K562 (cell line): Measurements from ENCODE around the gene TBXA2R. TPM values are rescaled to one million over a fixed set of nuclear protein-coding genes. Genes with fewer than 3 reads are reported as not detected.
A peak's percentile ranks its signal among the peaks of the same experiment; 100 is the strongest.

Experiments used
- ATAC-seq: fragments of 200-7000 bp; cut with Tn5 transposase; 3 replicates; pipeline ENCODE4 v1.9.1; 2020; ENCODE audit warnings: moderate library complexity
- BruUV-seq: library from RNA; stranded (reverse); fragments of 400-500 nt; replicated peaks from 2 replicates; lab custom pipeline; 2021; lab: Mats Ljungman, UMichigan
- CTCF ChIA-PET: fragments of 300-600 bp; formaldehyde crosslinking; extraction: SDS; loops from one replicate; lab custom pipeline; 2021; ENCODE audit warnings: low intra/inter-chr PET ratio; lab: Yijun Ruan, JAX
- POLR2A ChIA-PET: fragments of 300-600, 350-650 bp; sonication (Branson Sonifier 250); formaldehyde crosslinking; extraction: SDS; loops from one replicate; lab custom pipeline; 2021; ENCODE audit warnings: antibody characterized with exemption, inconsistent platforms; lab: Yijun Ruan, JAX
- DNase-seq, 4 experiments: peaks; one replicate each; pipeline versions ENCODE4 v3.0.0 to v3.0.0-alpha.2; 2011 to 2018; ENCODE audit warnings: low spot score in 3 of 4, mixed read lengths in 3 of 4; ENCODE audit errors: extremely low read depth in 1 of 4
- FAIRE-seq: peaks from 2 replicates; lab custom pipeline; 2011; peaks lifted over from hg19 to GRCh38; lab: Jason Lieb, UNC
- H2AFZ ChIP-seq: 2 replicates; pipeline ENCODE4 v1.6.0; 2011; ENCODE audit warnings: low read depth, low read length, control low read depth, inconsistent platforms
- H3K27ac ChIP-seq: fragments of 200-600 bp; 3 replicates; pipeline ENCODE4 v1.8.0; 2011; ENCODE audit warnings: low read depth, mild to moderate bottlenecking, control low read depth, inconsistent platforms, low read length, moderate library complexity, mixed read lengths; ENCODE audit errors: extremely low read depth
- H3K27me3 ChIP-seq, 2 experiments: fragments of 300-600 bp in 1 of 2; 2 replicates in 1 of 2; 3 replicates in 1 of 2; pipeline versions ENCODE4 v1.6.0 to v1.8.0; 2011; ENCODE audit warnings: inconsistent platforms in 2 of 2, low read length in 2 of 2, mild to moderate bottlenecking in 1 of 2, mixed read lengths in 1 of 2, moderate library complexity in 1 of 2; ENCODE audit not compliant: control insufficient read depth in 2 of 2, insufficient read depth in 2 of 2
- H3K36me3 ChIP-seq: fragments of 300-600 bp; 3 replicates; pipeline ENCODE4 v1.8.0; 2011; ENCODE audit warnings: mild to moderate bottlenecking, low read length, inconsistent platforms; ENCODE audit not compliant: control insufficient read depth, insufficient read depth
- H3K4me1 ChIP-seq, 2 experiments: fragments of 200-600 bp in 1 of 2; replicated peaks in 1 of 2; 2 replicates in 1 of 2; 3 replicates in 1 of 2; pipeline versions ENCODE4 v1.5.1 to v1.8.0; 2011; ENCODE audit warnings: inconsistent platforms in 2 of 2, low read length in 2 of 2, mild to moderate bottlenecking in 1 of 2, mixed read lengths in 1 of 2, moderate library complexity in 1 of 2; ENCODE audit not compliant: control insufficient read depth in 2 of 2, insufficient read depth in 2 of 2
- H3K4me2 ChIP-seq: 2 replicates; pipeline ENCODE4 v1.6.1; 2011; ENCODE audit warnings: low read length, control low read depth, inconsistent platforms, mixed read lengths; ENCODE audit not compliant: insufficient read depth
- H3K4me3 ChIP-seq: fragments of 200-600 bp; sonication (generic), shearing (Covaris generic); 2 replicates; pipeline ENCODE4 v1.5.1; 2016; ENCODE audit warnings: control low read depth, inconsistent platforms
- H3K79me2 ChIP-seq: fragments of 200-600 bp; 3 replicates; pipeline ENCODE4 v1.8.0; 2011; ENCODE audit warnings: low read length, inconsistent platforms; ENCODE audit not compliant: control insufficient read depth, insufficient read depth
- H3K9ac ChIP-seq, 2 experiments: 2 replicates each; pipeline versions ENCODE4 v1.6.0 to v1.6.1; 2011; ENCODE audit warnings: low read depth in 2 of 2, low read length in 2 of 2, control low read depth in 1 of 2, inconsistent platforms in 1 of 2, mild to moderate bottlenecking in 1 of 2, mixed read lengths in 1 of 2; ENCODE audit not compliant: insufficient read depth in 1 of 2
- H3K9me1 ChIP-seq: one replicate; pipeline ENCODE4 v1.6.0; 2011; ENCODE audit warnings: inconsistent platforms, mild to moderate bottlenecking, low read length, moderate library complexity; ENCODE audit not compliant: control insufficient read depth, insufficient read depth
- H3K9me3 ChIP-seq: replicated peaks from 2 replicates; pipeline ENCODE4 v1.5.1; 2011; ENCODE audit warnings: low read depth, low read length, inconsistent platforms; ENCODE audit not compliant: control insufficient read depth, insufficient read depth
- H4K20me1 ChIP-seq: replicated peaks from 2 replicates; pipeline ENCODE4 v1.6.1; 2011; ENCODE audit warnings: low read length, inconsistent platforms, mixed read lengths; ENCODE audit not compliant: control insufficient read depth, insufficient read depth
- CHCHD3 ChIP-seq: fragments of 250-450 bp; sonication (Bioruptor Pico); IDR thresholded peaks from 2 replicates; pipeline ENCODE4 v2.1.2; 2022; ENCODE audit warnings: mild to moderate bottlenecking
- CREM ChIP-seq: IDR thresholded peaks from 2 replicates; pipeline ENCODE4 v1.6.1; 2014; ENCODE audit warnings: antibody characterized with exemption, low read depth
- DMBX1 ChIP-seq: fragments of 250-450 bp; sonication (Bioruptor Pico); IDR thresholded peaks from 2 replicates; pipeline ENCODE4 v1.8.0; 2022; ENCODE audit warnings: inconsistent platforms, mild to moderate bottlenecking, moderate library complexity, borderline replicate concordance
- KDM2B ChIP-seq: fragments of 250-450 bp; sonication (Bioruptor Pico); IDR thresholded peaks from 2 replicates; pipeline ENCODE4 v1.8.0; 2021; ENCODE audit warnings: mild to moderate bottlenecking, moderate library complexity
- KLF13 ChIP-seq: fragments of 450-650 bp; IDR thresholded peaks from 2 replicates; pipeline ENCODE4 v1.6.1; 2016; ENCODE audit warnings: missing genetic modification characterization, low read depth, mild to moderate bottlenecking, missing compliant biosample characterization, moderate library complexity, borderline replicate concordance
- PATZ1 ChIP-seq: fragments of 250-450 bp; sonication (Bioruptor Pico); IDR thresholded peaks from 2 replicates; pipeline ENCODE4 v1.5.0; 2020; ENCODE audit warnings: mild to moderate bottlenecking, borderline replicate concordance
- PHF20 ChIP-seq: fragments of 450-650 bp; IDR thresholded peaks from 2 replicates; pipeline ENCODE4 v1.6.1; 2018; ENCODE audit not compliant: partially characterized antibody
- POLR2AphosphoS2 ChIP-seq: IDR thresholded peaks from 2 replicates; pipeline ENCODE4 v1.6.1; 2012; ENCODE audit warnings: low read length, improper control_type of control experiment
- POLR2G ChIP-seq: fragments of 200-400 bp; formaldehyde crosslinking; IDR thresholded peaks from 2 replicates; pipeline ENCODE4 v1.6.1; 2017; ENCODE audit warnings: low read depth, mild to moderate bottlenecking, antibody characterized with exemption, low read length, moderate library complexity
- RBFOX2 ChIP-seq: fragments of 200-400 bp; formaldehyde crosslinking; IDR thresholded peaks from 2 replicates; pipeline ENCODE4 v1.6.1; 2017; ENCODE audit warnings: low read depth, mild to moderate bottlenecking, low read length, moderate library complexity
- USF1 ChIP-seq: sonication (generic); formaldehyde crosslinking; IDR thresholded peaks from 2 replicates; pipeline ENCODE4 v1.9.0; 2022; ENCODE audit warnings: mild to moderate bottlenecking, missing genetic modification reagents
- ZBTB1 ChIP-seq: sonication (generic); formaldehyde crosslinking; IDR thresholded peaks from 2 replicates; pipeline ENCODE4 v1.8.1; 2023; ENCODE audit warnings: missing genetic modification reagents, low read depth, mild to moderate bottlenecking, borderline replicate concordance
- ZBTB26 ChIP-seq: fragments of 450-650 bp; formaldehyde crosslinking; IDR thresholded peaks from 2 replicates; pipeline ENCODE4 v1.4.0; 2022; ENCODE audit warnings: missing genetic modification characterization
- ZNF263 ChIP-seq: sonication (generic); formaldehyde crosslinking; IDR thresholded peaks from 2 replicates; pipeline ENCODE4 v1.8.0; 2022; ENCODE audit warnings: mild to moderate bottlenecking, missing genetic modification reagents, borderline replicate concordance
- ZNF507 ChIP-seq: conservative IDR thresholded peaks from 2 replicates; pipeline ENCODE4 v1.6.1; 2017; ENCODE audit warnings: missing genetic modification characterization, missing compliant biosample characterization
- ZNF57 ChIP-seq: fragments of 450-650 bp; formaldehyde crosslinking; IDR thresholded peaks from 2 replicates; pipeline ENCODE4 v1.4.0; 2020; ENCODE audit warnings: mild to moderate bottlenecking, moderate library complexity
- ZNF584 ChIP-seq: fragments of 200-800 bp; sonication (Bioruptor generic); IDR thresholded peaks from 2 replicates; pipeline ENCODE4 v1.6.1; 2016; ENCODE audit warnings: low read depth, mild to moderate bottlenecking, missing genetic modification characterization, missing compliant biosample characterization
- ZNF696 ChIP-seq: fragments of 250-450 bp; sonication (Bioruptor Pico); conservative IDR thresholded peaks from 2 replicates; pipeline ENCODE4 v1.4.0; 2020; ENCODE audit warnings: mild to moderate bottlenecking, moderate library complexity
- WGBS: fragments of 100-300 bp; shearing (Covaris generic); methylation state at CpG from one replicate; pipeline ENCODE4 v1.1.6; 2016; ENCODE audit warnings: low coverage, mixed read lengths; ENCODE audit not compliant: insufficient coverage; ENCODE audit errors: missing lambda C conversion rate; 5-methylcytosine and 5-hydroxymethylcytosine counted together
- in situ Hi-C: fragments of 300-500 bp; cut with MboI; formaldehyde crosslinking; loops from 4 replicates; pipeline ENCODE4 v1.15.0; 2018; ENCODE audit warnings: inconsistent platforms, mixed read lengths
- intact Hi-C: fragments of 100-400 bp; cut with micrococcal nuclease; formaldehyde crosslinking; loops from 2 replicates; pipeline ENCODE4 v1.14.2; 2022
- polyA plus RNA-seq, 8 experiments: library from polyadenylated mRNA; depleted of rRNA in 4 of 8; stranded (reverse) in 5 of 8; unstranded in 3 of 8; fragments of >200 nt; fragmentation: Nextera tagmentation in 2 of 8; fragmentation: Illumina TruSeq in 1 of 8; extraction: Ambion mirVana in 2 of 8; extraction: Trizol in 1 of 8; gene quantifications; 2 replicates each; pipeline versions ENCODE4 v1.2.1 to v1.2.3, GENCODE V29; 2011 to 2014; ENCODE audit warnings: inconsistent platforms in 1 of 8, missing spikeins in 1 of 8
- total RNA-seq, 7 experiments: library from RNA; depleted of rRNA in 6 of 7; stranded (reverse); fragments of >200 nt in 6 of 7; fragmentation: Illumina TruSeq in 2 of 7; extraction: Trizol in 2 of 7; gene quantifications; 2 replicates each; pipeline versions ENCODE4 v1.2.1 to v1.2.3, GENCODE V29; 2011 to 2021; ENCODE audit warnings: low replicate concordance in 1 of 7

TBXA2R gene
- total and polyA plus RNA-seq, 9 of the 15 experiments (the other 6 are each of a cell fraction or from before 2014, with no cell fraction given): 1.5 to 24.0 (median 2.8) TPM

GRCh38 chr19:3642987-3643673 is 36.5 kb upstream of the TBXA2R start:
- no peak overlapping the region for H3K27ac ChIP-seq
- H3K9me3 ChIP-seq: no peaks in the 10 kb centered on the region
- H3K79me2 ChIP-seq: no peaks in the 10 kb centered on the region
- ATAC-seq (peak; percentile 99), FAIRE-seq (peak; percentile 98), DNase-seq (peak; percentile 84 to 95 (median 92))
- H3K4me1 ChIP-seq: peaks cover 0 to 50% of the 10 kb centered on the region in 2 experiments; a peak in 3 of 5 replicates
- H3K4me2 ChIP-seq: peak overlapping the region; percentile 43; the same call in 1 of the 2 replicates
- peaks cover 7% of the 10 kb centered on the region; the same call in 1 of the 2 replicates for H4K20me1 ChIP-seq
- H2AFZ ChIP-seq: no peak overlapping the region
- peaks cover 40% of the 10 kb centered on the region; the same call in 1 of the 3 replicates for H3K36me3 ChIP-seq
- H3K4me3 ChIP-seq: no peak overlapping the region
- H3K9me1 ChIP-seq: peaks cover 4% of the 10 kb centered on the region
- BruUV-seq: no TSS peak
- CTCF ChIA-PET: no interaction called here
- H3K9ac ChIP-seq: 0 out of 4 replicates have a peak overlapping the region, but pooled peaks of 1 of the 2 experiments have one; percentile 31
- POLR2A ChIA-PET: no interaction called here
- intact Hi-C loops (no loop called here), in situ Hi-C loops (no loop called here)
- no peaks in the 10 kb centered on the region for H3K27me3 ChIP-seq
- WGBS: 5% methylated on average over 24 of the region's 36 CpGs
- TF ChIP-seq USF1 (CRISPR knock-in tag) (peak; percentile 38), PATZ1 (CRISPR knock-in tag) (no peak), ZBTB1 (CRISPR knock-in tag) (no peak), CREM (0 out of 2 replicates have a peak, but pooled peaks have one; percentile 8), ZBTB26 (CRISPR knock-in tag) (no peak), CHCHD3 (CRISPR knock-in tag) (no peak), ZNF696 (no peak), RBFOX2 (peak; percentile 30), POLR2AphosphoS2 (peak; percentile 57; the same call in 1 of the 2 replicates), PHF20 (no peak), ZNF584 (CRISPR knock-in tag) (no peak), KDM2B (CRISPR knock-in tag) (no peak), ZNF263 (peak; percentile 36; the same call in 1 of the 2 replicates), DMBX1 (CRISPR knock-in tag) (no peak), KLF13 (no peak), ZNF57 (no peak), ZNF507 (tag) (no peak), POLR2G (peak; percentile 51; the same call in 1 of the 2 replicates)
